T-helper 1 cell (primary cell): ENCODE data around the gene BRD9.
"Not testable (repeated sequence)": the region's sequence is repeated elsewhere in the genome, so short reads cannot be mapped to it uniquely, and the experiment has no call there.

Source experiments
- DNase-seq, 5 donors: peaks; one replicate each; pipeline ENCODE4 v3.0.0-alpha.2; 2012 to 2020
- total RNA-seq, 4 donors: gene quantifications; one replicate each; lab custom pipeline; 2026; lab: John Stamatoyannopoulos, UW

The BRD9 gene
- total RNA-seq = 105 to 136 (median 119) reads per million in 4 donors

- DNase-seq = peak; percentile 70 to 87 (median 74)
Measured at GRCh38 chr5:892394-893136, at the start of gene BRD9, which contains the start of gene TRIP13. BRD9 (minus strand) TSS chr5:892801; CDS start chr5:892657, 144 bp downstream. TRIP13 (plus strand) TSS chr5:892884; CDS start chr5:892999, 115 bp downstream.

- not testable (repeated sequence) for DNase-seq
Measured at GRCh38 chr5:940741-941140, 48.1 kb upstream of the BRD9 start.

- no peak for DNase-seq
Measured at GRCh38 chr5:939368-939767, 46.8 kb upstream of the BRD9 start.

GRCh38 chr5:937151-937924 is 44.7 kb upstream of the BRD9 start:
- DNase-seq = no peak

- DNase-seq = no peak
Measured at GRCh38 chr5:936149-937144, 43.8 kb upstream of the BRD9 start.

- DNase-seq = no peak
Measured at GRCh38 chr5:935510-936084, 43.0 kb upstream of the BRD9 start.

- DNase-seq = not testable (repeated sequence)
Measured at GRCh38 chr5:934381-934967, 41.9 kb upstream of the BRD9 start.

- DNase-seq = not testable (repeated sequence)
Measured at GRCh38 chr5:933951-934350, 41.4 kb upstream of the BRD9 start.

GRCh38 chr5:933251-933861 is 40.8 kb upstream of the BRD9 start:
- no peak for DNase-seq

GRCh38 chr5:932628-933250 is 40.1 kb upstream of the BRD9 start:
- no peak for DNase-seq

GRCh38 chr5:932151-932627 is 39.6 kb upstream of the BRD9 start:
- no peak for DNase-seq

- no peak for DNase-seq
Measured at GRCh38 chr5:931570-932145, 39.1 kb upstream of the BRD9 start.

- no peak for DNase-seq
Measured at GRCh38 chr5:930866-931265, 38.3 kb upstream of the BRD9 start.

- DNase-seq = no peak
Measured at GRCh38 chr5:929596-929995, 37.0 kb upstream of the BRD9 start.

GRCh38 chr5:929182-929581 is 36.6 kb upstream of the BRD9 start:
- not testable (repeated sequence) for DNase-seq

- no peak for DNase-seq
Measured at GRCh38 chr5:927172-928015, 34.8 kb upstream of the BRD9 start.

GRCh38 chr5:926417-927171 is 34.0 kb upstream of the BRD9 start:
- DNase-seq = peak in 2 of 5 donors; percentile 18 to 19

- DNase-seq = peak; percentile 31 to 69 (median 56)
Measured at GRCh38 chr5:923281-923873, 30.8 kb upstream of the BRD9 start.
